GM12878 (cell line): ENCODE data around the gene FGF14. TPM values are rescaled to one million over a fixed set of nuclear protein-coding genes. Genes with fewer than 3 reads are reported as not detected.

Experiments used
- ATAC-seq: fragments of 200-7000 bp; cut with Tn5 transposase; 3 replicates; pipeline ENCODE4 v1.9.1; 2020; ENCODE audit warnings: mild to moderate bottlenecking, moderate library complexity
- BruUV-seq: library from RNA; stranded (reverse); fragments of 400-500 nt; replicated peaks from 2 replicates; lab custom pipeline; 2021; lab: Mats Ljungman, UMichigan
- CTCF ChIA-PET: fragments of 300-600 bp; sonication (Branson Sonifier 250); formaldehyde crosslinking; extraction: SDS; loops from one replicate; lab custom pipeline; 2021; ENCODE audit warnings: inconsistent platforms; lab: Yijun Ruan, JAX
- POLR2A ChIA-PET: fragments of 350-600 bp; formaldehyde crosslinking; extraction: SDS; loops from one replicate; lab custom pipeline; 2021; ENCODE audit warnings: inconsistent platforms; lab: Charles Lee
- RAD21 ChIA-PET: fragments of 300-600 bp; sonication (Branson Sonifier 250); formaldehyde crosslinking; loops from one replicate; lab custom pipeline; 2023; ENCODE audit warnings: antibody characterized with exemption; ENCODE audit not compliant: unreplicated experiment; lab: Charles Lee
- SMC1A ChIA-PET: fragments of 300-600 bp; sonication (Branson Sonifier 250); formaldehyde crosslinking; loops from one replicate; lab custom pipeline; 2023; ENCODE audit not compliant: unreplicated experiment, uncharacterized antibody; lab: Charles Lee
- DNase-seq: peaks from one replicate; pipeline ENCODE4 v3.0.0-alpha.2; 2011; ENCODE audit warnings: low read depth, low spot score
- FAIRE-seq: peaks from 3 replicates; lab custom pipeline; 2011; peaks lifted over from hg19 to GRCh38; lab: Jason Lieb, UNC
- H2AFZ ChIP-seq: 2 replicates; pipeline ENCODE4 v1.6.0; 2011; ENCODE audit warnings: low read depth, low read length, control low read depth; ENCODE audit not compliant: control insufficient read depth
- H3K27ac ChIP-seq: 2 replicates; pipeline ENCODE4 v1.5.1; 2011; ENCODE audit warnings: control low read depth; ENCODE audit not compliant: control insufficient read depth, insufficient read depth
- H3K27me3 ChIP-seq, 2 experiments: replicated peaks in 1 of 2; 2 replicates each; pipeline versions ENCODE4 v1.6.0 to v1.6.1; 2011; ENCODE audit warnings: low read length in 1 of 2; ENCODE audit not compliant: control insufficient read depth in 2 of 2, insufficient read depth in 2 of 2
- H3K36me3 ChIP-seq, 2 experiments: 2 replicates each; pipeline ENCODE4 v1.5.1; 2011; ENCODE audit warnings: low read length in 1 of 2; ENCODE audit not compliant: control insufficient read depth in 2 of 2, insufficient read depth in 2 of 2
- H3K4me1 ChIP-seq: 2 replicates; pipeline ENCODE4 v1.6.1; 2011; ENCODE audit warnings: mild to moderate bottlenecking, low read length, moderate library complexity, mixed read lengths; ENCODE audit not compliant: control insufficient read depth, insufficient read depth
- H3K4me2 ChIP-seq: 2 replicates; pipeline ENCODE4 v1.6.0; 2011; ENCODE audit warnings: control low read depth; ENCODE audit not compliant: control insufficient read depth, insufficient read depth
- H3K4me3 ChIP-seq: fragments of 200-600 bp; sonication (generic); 2 replicates; pipeline ENCODE4 v1.5.1; 2016
- H3K79me2 ChIP-seq: 2 replicates; pipeline ENCODE4 v1.6.0; 2011; ENCODE audit warnings: low read length; ENCODE audit not compliant: control insufficient read depth, insufficient read depth
- H3K9ac ChIP-seq: 2 replicates; pipeline ENCODE4 v1.8.0; 2011; ENCODE audit warnings: low read length, control low read depth, mixed read lengths; ENCODE audit not compliant: control insufficient read depth, insufficient read depth
- H3K9me3 ChIP-seq: replicated peaks from 3 replicates; pipeline ENCODE4 v1.5.1; 2011; ENCODE audit warnings: mild to moderate bottlenecking, low read length; ENCODE audit not compliant: control insufficient read depth, insufficient read depth
- H4K20me1 ChIP-seq: 2 replicates; pipeline ENCODE4 v1.6.0; 2011; ENCODE audit not compliant: control insufficient read depth, insufficient read depth
- CREB1 ChIP-seq: IDR thresholded peaks from 2 replicates; pipeline ENCODE4 v1.6.1; 2012; ENCODE audit warnings: low read depth, mild to moderate bottlenecking, inconsistent platforms
- EED ChIP-seq: sonication (generic); IDR thresholded peaks from 2 replicates; pipeline ENCODE4 v1.6.1; 2016; ENCODE audit warnings: antibody characterized with exemption, low read depth
- HDAC6 ChIP-seq: fragments of 200-600 bp; sonication (generic); IDR thresholded peaks from one replicate; pipeline ENCODE4 v1.8.0; 2017; ENCODE audit warnings: antibody characterized with exemption; ENCODE audit not compliant: unreplicated experiment
- IRF4 ChIP-seq: IDR thresholded peaks from 2 replicates; pipeline ENCODE4 v1.6.1; 2011; ENCODE audit warnings: low read depth, low read length
- KLF5 ChIP-seq: fragments of 450-650 bp; IDR thresholded peaks from 2 replicates; pipeline ENCODE4 v1.6.1; 2014; ENCODE audit warnings: mild to moderate bottlenecking; ENCODE audit not compliant: partially characterized antibody
- MYB ChIP-seq: fragments of 150-350 bp; IDR thresholded peaks from 2 replicates; pipeline ENCODE4 v1.6.1; 2014; ENCODE audit warnings: mild to moderate bottlenecking, low read depth, low read length, borderline replicate concordance
- MYC ChIP-seq: IDR thresholded peaks from 2 replicates; pipeline ENCODE4 v1.6.1; 2011; ENCODE audit warnings: mild to moderate bottlenecking, low read length, moderate library complexity, inconsistent platforms; ENCODE audit not compliant: insufficient read depth, insufficient replicate concordance, insufficient read length, severe bottlenecking
- NBN ChIP-seq: fragments of 450-650 bp; IDR thresholded peaks from 2 replicates; pipeline ENCODE4 v1.6.1; 2016
- NR2F1 ChIP-seq: fragments of 450-650 bp; conservative IDR thresholded peaks from 2 replicates; pipeline ENCODE4 v1.6.1; 2017; ENCODE audit warnings: mild to moderate bottlenecking
- SUZ12 ChIP-seq: fragments of 200-600 bp; sonication (generic); IDR thresholded peaks from one replicate; pipeline ENCODE4 v1.6.1; 2018; ENCODE audit warnings: antibody characterized with exemption, mild to moderate bottlenecking; ENCODE audit not compliant: unreplicated experiment
- ZNF24 ChIP-seq: fragments of 450-650 bp; IDR thresholded peaks from 2 replicates; pipeline ENCODE4 v1.6.1; 2017; ENCODE audit warnings: antibody characterized with exemption, mild to moderate bottlenecking
- WGBS: methylation state at CpG from one replicate; pipeline ENCODE4 v1.1.6; 2016; ENCODE audit warnings: low lambda C conversion rate; ENCODE audit not compliant: insufficient replicate concordance, insufficient coverage; ENCODE audit errors: missing lambda C conversion rate; 5-methylcytosine and 5-hydroxymethylcytosine counted together
- in situ Hi-C: fragments of 300-500 bp; cut with MboI; formaldehyde crosslinking; loops from 9 replicates; pipeline ENCODE4 v1.14.3; 2018; ENCODE audit warnings: mixed read lengths
- intact Hi-C: fragments of 100-400 bp; cut with micrococcal nuclease; formaldehyde crosslinking; loops from one replicate; pipeline ENCODE4 v1.14.2; 2022; ENCODE audit not compliant: unreplicated experiment
- polyA plus RNA-seq, 11 experiments: library from polyadenylated mRNA; depleted of rRNA in 4 of 11; unstranded in 6 of 11; stranded (reverse) in 5 of 11; fragments of >200 nt; fragmentation: Nextera tagmentation in 4 of 11; fragmentation: Illumina TruSeq in 1 of 11; extraction: Ambion mirVana in 4 of 11; extraction: Trizol in 1 of 11; gene quantifications; 1 replicate in 1 of 11; 2 replicates in 10 of 11; pipeline versions ENCODE4 v1.2.1 to v1.2.3, GENCODE V29; 2011 to 2016; ENCODE audit warnings: inconsistent platforms in 2 of 11, missing spikeins in 2 of 11, low read depth in 1 of 11
- total RNA-seq, 4 experiments: library from RNA; depleted of rRNA in 3 of 4; stranded (reverse); fragments of >200 nt in 3 of 4; fragmentation: Illumina TruSeq in 1 of 4; extraction: Trizol in 1 of 4; gene quantifications; 2 replicates each; pipeline versions ENCODE4 v1.2.1 to v1.2.3, GENCODE V29; 2013 to 2021
- TF ChIP-seq, protein P1 (sequence below): IDR thresholded peaks from 2 replicates; pipeline ENCODE4 v1.6.1; 2011; ENCODE audit warnings: borderline replicate concordance, low read depth, mild to moderate bottlenecking, moderate library complexity, mixed read lengths, low read length; ENCODE audit not compliant: insufficient read depth; ENCODE audit errors: extremely low read length

The FGF14 gene
- total and polyA plus RNA-seq, 10 of the 15 experiments (the other 5 are each of a cell fraction or from before 2014, with no cell fraction given): under 0.01 to 0.44 (median 0.04) TPM

GRCh38 chr13:102136735-102137296 lies 265.0 kb downstream of the FGF14 start:
- intact Hi-C loops: no loop called here
- in situ Hi-C loops: loop anchor here (25.0 kb wide), 1 partner anchor 325 kb away; no protein-coding TSS in a partner anchor
- DNase-seq (no peak), ATAC-seq (no peak)
- Histone ChIP-seq H3K79me2 (no peaks in the 10 kb centered on the region), H3K27me3 (no peaks in the 10 kb centered on the region), H3K27ac (no peak overlapping the region), H3K36me3 (no peaks in the 10 kb centered on the region), H4K20me1 (no peaks in the 10 kb centered on the region)
- ChIA-PET SMC1A (interaction anchor here (0.6 to 1.7 kb wide), 2 partner anchors 319 to 421 kb away, joined by 3 to 4 read pairs; no protein-coding TSS in a partner anchor), POLR2A (no interaction called here), CTCF (interaction anchor here (0.7 to 1.9 kb wide), 3 partner anchors 196 to 419 kb away, joined by 3 to 5 read pairs (median 4); no protein-coding TSS in a partner anchor)
- TF ChIP-seq ZNF24: no peak
- no peak for TF ChIP-seq HDAC6
- no peak for TF ChIP-seq NBN
- TF ChIP-seq EED: no peak
- TF ChIP-seq, all 136 proteins: peak for 0
- Histone ChIP-seq H3K4me2 (no peak overlapping the region), H3K9ac (no peak overlapping the region), H3K4me3 (no peak overlapping the region), H3K4me1 (no peaks in the 10 kb centered on the region), H3K9me3 (no peaks in the 10 kb centered on the region), H2AFZ (no peak overlapping the region)
- 40% methylated on average over 3 of the region's 3 CpGs for WGBS
- no peak for FAIRE-seq
- RAD21 ChIA-PET: no interaction called here
- no TSS peak for BruUV-seq

GRCh38 chr13:102132777-102133295 lies 269.0 kb downstream of the FGF14 start:
- in situ Hi-C loops: loop anchor here (25.0 kb wide), 1 partner anchor 329 kb away; no protein-coding TSS in a partner anchor
- no peak overlapping the region for H3K9ac ChIP-seq
- no peaks in the 10 kb centered on the region for H3K36me3 ChIP-seq
- H3K27me3 ChIP-seq: no peaks in the 10 kb centered on the region
- ChIA-PET CTCF (interaction anchor here (0.8 to 2.5 kb wide), 2 partner anchors 8 to 190 kb away, joined by 3 to 7 read pairs; no protein-coding TSS in a partner anchor), POLR2A (interaction anchor here (0.8 kb wide), 1 partner anchor 63 kb away, joined by 3 read pairs; no protein-coding TSS in a partner anchor), SMC1A (interaction anchor here (1.1 kb wide), 1 partner anchor 17 kb away, joined by 3 read pairs; no protein-coding TSS in a partner anchor), RAD21 (no interaction called here)
- no peaks in the 10 kb centered on the region for H3K4me1 ChIP-seq
- FAIRE-seq (no peak), ATAC-seq (no peak), DNase-seq (no peak)
- no peaks in the 10 kb centered on the region for H4K20me1 ChIP-seq
- BruUV-seq: no TSS peak
- H3K27ac ChIP-seq: no peak overlapping the region
- H3K79me2 ChIP-seq: no peaks in the 10 kb centered on the region
- H3K9me3 ChIP-seq: no peaks in the 10 kb centered on the region
- H2AFZ ChIP-seq: no peak overlapping the region
- 0% methylated on average over 3 of the region's 3 CpGs for WGBS
- H3K4me3 ChIP-seq: no peak overlapping the region
- H3K4me2 ChIP-seq: no peak overlapping the region
- intact Hi-C loops: no loop called here
- no peak for TF ChIP-seq SUZ12
- TF ChIP-seq EED: no peak
- TF ChIP-seq IRF4: no peak
- TF ChIP-seq NR2F1: no peak
- TF ChIP-seq MYC: no peak
- no peak for TF ChIP-seq MYB
- no peak for TF ChIP-seq CREB1
- TF ChIP-seq KLF5: no peak
- TF ChIP-seq, protein P1, sequence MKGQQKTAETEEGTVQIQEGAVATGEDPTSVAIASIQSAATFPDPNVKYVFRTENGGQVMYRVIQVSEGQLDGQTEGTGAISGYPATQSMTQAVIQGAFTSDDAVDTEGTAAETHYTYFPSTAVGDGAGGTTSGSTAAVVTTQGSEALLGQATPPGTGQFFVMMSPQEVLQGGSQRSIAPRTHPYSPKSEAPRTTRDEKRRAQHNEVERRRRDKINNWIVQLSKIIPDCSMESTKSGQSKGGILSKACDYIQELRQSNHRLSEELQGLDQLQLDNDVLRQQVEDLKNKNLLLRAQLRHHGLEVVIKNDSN: no peak
